ELF-1 (cell line): ENCODE data around the gene STYXL1.
"Not testable (repeated sequence)": the region's sequence is repeated elsewhere in the genome, so short reads cannot be mapped to it uniquely, and the experiment has no call there.

Experiments
- DNase-seq: peaks from one replicate; pipeline ENCODE4 v3.0.0-alpha.2; 2016; ENCODE audit warnings: low read depth, low spot score

The STYXL1 gene

GRCh38 chr7:76066716-76067503, 19.1 kb upstream of the STYXL1 start:
- DNase-seq, result no peak

- DNase-seq, result no peak
These were observed 17.3 kb upstream of the STYXL1 start for GRCh38 chr7:76065016-76065612.

DNA sequence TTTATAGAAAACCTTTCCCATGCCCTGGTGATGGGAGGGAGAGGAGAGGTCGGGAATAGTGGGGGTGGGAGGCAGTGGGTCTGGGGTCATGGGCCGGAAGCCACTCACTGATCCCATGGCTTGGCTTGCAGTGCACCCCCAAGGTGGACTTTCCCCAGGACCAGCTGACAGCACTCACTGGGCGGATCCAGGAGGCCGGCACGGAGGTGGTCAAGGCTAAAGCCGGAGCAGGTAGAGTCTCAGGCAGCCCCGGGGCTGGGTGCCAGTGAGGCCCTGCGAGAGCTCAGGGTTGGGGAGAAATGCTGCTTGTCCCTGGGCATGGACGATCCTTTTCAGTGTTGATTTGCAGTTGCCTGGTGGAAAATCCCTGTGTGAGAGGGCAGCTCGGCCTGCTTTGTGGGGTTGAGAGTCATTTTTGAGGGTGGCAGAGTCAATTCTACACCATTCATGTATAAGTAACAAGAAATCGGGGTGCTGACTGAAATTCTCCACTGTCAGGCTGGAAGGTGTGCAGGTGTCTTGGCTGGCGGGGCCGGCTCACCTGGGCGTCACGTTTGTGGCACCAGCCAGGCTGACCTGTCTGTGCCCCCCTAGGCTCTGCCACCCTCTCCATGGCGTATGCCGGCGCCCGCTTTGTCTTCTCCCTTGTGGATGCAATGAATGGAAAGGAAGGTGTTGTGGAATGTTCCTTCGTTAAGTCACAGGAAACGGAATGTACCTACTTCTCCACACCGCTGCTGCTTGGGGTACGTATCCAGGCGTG, 16.6 kb upstream of the STYXL1 start:
- no peak for DNase-seq

DNA sequence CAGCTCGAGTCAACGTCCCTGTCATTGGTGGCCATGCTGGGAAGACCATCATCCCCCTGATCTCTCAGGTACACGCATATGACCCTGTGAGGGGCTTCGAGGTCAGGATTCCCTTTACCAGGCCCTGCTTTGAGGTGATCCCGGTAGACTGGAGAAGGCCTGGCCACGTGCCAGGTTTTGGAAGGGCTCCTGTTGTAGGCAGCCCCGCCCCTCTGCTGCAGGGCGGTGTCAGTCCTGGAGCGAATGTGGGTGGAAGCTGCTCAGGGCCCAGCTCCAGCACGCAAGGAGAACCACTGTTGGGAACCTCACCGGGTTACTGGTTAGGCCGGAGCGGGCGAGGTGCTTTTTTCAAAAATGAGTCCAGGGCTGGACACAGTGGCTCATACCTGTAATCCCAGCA, 15.7 kb upstream of the STYXL1 start:
- no peak for DNase-seq

GRCh38 chr7:76063114-76063513, 15.3 kb upstream of the STYXL1 start:
- DNase-seq, result no peak

DNA sequence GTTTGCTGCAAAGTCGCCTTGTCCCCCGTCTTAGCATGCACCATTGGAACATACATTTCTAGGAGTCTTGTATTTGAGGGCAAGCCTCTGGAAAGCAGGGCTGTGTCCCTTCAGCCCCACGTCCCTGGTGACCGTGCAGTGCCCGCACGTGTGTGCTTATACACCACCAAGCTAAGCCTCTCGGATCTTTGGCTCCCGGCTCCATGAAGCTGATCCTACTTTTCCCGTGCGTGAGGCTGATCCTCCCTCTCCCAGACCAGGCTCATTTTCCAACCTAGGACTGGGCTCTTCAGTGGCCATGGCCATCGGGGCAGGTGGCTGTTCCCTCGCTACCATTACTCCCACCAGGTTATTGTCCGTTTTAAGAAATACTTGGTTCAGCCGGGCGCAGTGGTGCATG, 14.5 kb upstream of the STYXL1 start:
- no peak for DNase-seq

DNA sequence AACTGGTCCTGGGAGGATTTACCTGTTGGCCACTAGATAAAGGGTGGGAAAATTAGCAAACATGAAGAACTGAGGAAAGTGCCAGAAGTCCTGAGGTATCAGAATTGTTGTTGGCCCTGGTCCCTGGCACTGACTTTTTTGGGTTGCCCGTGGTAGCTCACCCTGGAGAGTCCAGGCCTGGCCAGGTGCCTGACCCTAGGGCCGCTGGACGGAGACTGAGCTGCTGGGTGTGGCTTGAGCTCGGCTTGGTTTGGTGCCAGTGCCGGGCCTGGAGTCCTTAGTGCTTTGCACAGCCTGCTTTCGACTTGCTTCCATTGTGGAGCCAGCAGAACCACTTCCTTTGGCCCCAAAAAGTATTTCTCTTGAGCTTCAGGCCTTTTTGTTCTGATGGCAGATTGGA, 13.0 kb upstream of the STYXL1 start:
- no peak for DNase-seq

- DNase-seq, result not testable (repeated sequence)
These were observed 10.9 kb upstream of the STYXL1 start for GRCh38 chr7:76058745-76059144.

GRCh38 chr7:76057813-76058145, 10.0 kb upstream of the STYXL1 start:
- no peak for DNase-seq

GRCh38 chr7:76057103-76057812, 9.5 kb upstream of the STYXL1 start:
- DNase-seq, result no peak

GRCh38 chr7:76056241-76056640, 8.4 kb upstream of the STYXL1 start:
- no peak for DNase-seq

GRCh38 chr7:76054123-76055120, 6.6 kb upstream of the STYXL1 start:
- peak; percentile 52 for DNase-seq

GRCh38 chr7:76053461-76053860, 5.7 kb upstream of the STYXL1 start:
- no peak for DNase-seq

DNA sequence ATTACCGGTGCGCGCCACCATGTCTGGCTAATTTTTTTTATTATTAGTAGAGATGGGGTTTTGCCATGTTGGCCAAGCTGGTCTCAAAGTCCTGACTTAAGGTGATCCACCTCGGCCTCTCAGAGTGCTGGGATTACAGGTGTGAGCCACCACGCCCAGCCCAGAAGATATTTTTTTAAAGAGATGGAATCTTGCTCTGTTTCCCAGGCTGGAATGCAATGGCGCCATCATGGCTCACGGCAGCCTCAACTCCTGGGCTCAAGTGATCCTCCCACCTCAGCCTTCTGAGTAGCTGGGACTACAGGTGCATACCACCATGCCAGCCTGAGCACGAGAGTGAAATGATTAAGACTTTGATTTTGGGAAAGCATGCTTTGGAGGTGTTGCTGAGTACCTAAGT, 4.9 kb upstream of the STYXL1 start:
- DNase-seq, result not testable (repeated sequence)

GRCh38 chr7:76051840-76052239, 4.0 kb upstream of the STYXL1 start:
- DNase-seq, result no peak

DNA sequence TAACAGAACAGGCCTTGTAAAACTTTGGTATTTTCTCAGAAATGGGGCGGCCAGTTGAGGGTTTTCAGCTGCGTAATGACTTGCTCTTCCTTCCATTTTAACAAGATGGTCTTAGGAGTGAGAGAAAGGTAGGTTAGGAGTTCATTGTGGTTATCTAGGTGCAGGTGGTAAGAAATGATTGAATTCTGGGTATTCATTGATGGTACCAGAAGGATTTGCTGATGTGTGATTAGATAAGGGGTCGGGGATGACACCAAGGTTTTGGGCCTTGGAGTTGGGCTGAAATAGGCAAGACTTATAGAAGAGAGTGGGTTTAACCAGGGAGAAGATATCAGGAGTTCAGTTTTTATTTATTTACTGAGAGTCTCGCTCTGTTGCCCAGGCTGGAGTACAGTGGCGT, 2.7 kb upstream of the STYXL1 start:
- DNase-seq, result no peak

GRCh38 chr7:76049295-76049694, 1.5 kb upstream of the STYXL1 start:
- DNase-seq, result no peak

- DNase-seq, result peak; percentile 53
These were observed 828 bp upstream of the STYXL1 start for GRCh38 chr7:76048668-76048988.

- no peak for DNase-seq
These were observed 442 bp downstream of the STYXL1 start for GRCh38 chr7:76047305-76047810.

DNA sequence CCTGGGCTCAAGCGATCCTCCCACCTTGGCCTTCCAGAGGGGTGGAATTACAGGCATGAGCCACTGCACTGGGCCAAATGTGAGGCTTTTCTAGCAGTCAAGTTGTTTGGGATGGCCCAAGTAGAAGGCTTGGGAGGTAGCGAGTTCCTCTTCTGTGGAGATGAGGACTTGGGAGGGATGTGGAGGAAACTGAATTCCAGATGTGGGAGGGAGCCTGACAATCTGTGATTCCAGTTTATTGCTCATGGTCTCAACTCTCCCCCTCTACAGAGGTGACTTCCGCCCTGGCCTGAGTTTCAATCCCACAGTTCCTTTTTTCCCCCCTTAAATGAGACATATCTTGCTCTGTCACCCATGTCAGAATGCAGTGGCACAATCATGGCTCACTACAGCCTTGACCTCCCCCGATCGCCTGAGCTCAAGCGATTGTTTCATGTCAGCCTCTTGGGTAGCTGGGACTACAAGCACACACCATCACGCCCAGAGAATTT, 3.4 kb downstream of the STYXL1 start:
- no peak for DNase-seq

GRCh38 chr7:76040126-76040525, 7.7 kb downstream of the STYXL1 start:
- DNase-seq, result peak; percentile 30
